ACC112 (cell line): ENCODE measurements around the gene HOXA5.

ENCODE experiments used
- H2AFZ ChIP-seq: fragments of 200-600 bp; sonication (generic); one replicate; pipeline ENCODE4 v1.6.0; 2017; ENCODE audit warnings: antibody characterized with exemption, low read length; ENCODE audit not compliant: unreplicated experiment
- H3K27ac ChIP-seq: fragments of 200-600 bp; sonication (generic); 2 replicates; pipeline ENCODE4 v1.5.1; 2014; ENCODE audit warnings: low read depth, mild to moderate bottlenecking, antibody characterized with exemption, low read length, moderate library complexity
- H3K27me3 ChIP-seq: fragments of 200-600 bp; sonication (generic); 2 replicates; pipeline ENCODE4 v1.6.1; 2014; ENCODE audit warnings: mild to moderate bottlenecking, antibody characterized with exemption, low read length, moderate library complexity, mixed read lengths; ENCODE audit not compliant: insufficient read depth
- H3K36me3 ChIP-seq: fragments of 200-600 bp; sonication (generic); 2 replicates; pipeline ENCODE4 v1.6.1; 2016; ENCODE audit warnings: mild to moderate bottlenecking, antibody characterized with exemption, low read length, moderate library complexity, mixed read lengths; ENCODE audit not compliant: insufficient read depth
- H3K4me1 ChIP-seq: fragments of 200-600 bp; sonication (generic); one replicate; pipeline ENCODE4 v1.6.1; 2016; ENCODE audit warnings: low read length, mixed read lengths; ENCODE audit not compliant: insufficient read depth, unreplicated experiment, control insufficient read depth
- H3K4me3 ChIP-seq: fragments of 200-600 bp; sonication (generic); 2 replicates; pipeline ENCODE4 v1.5.1; 2014; ENCODE audit warnings: mild to moderate bottlenecking, low read depth, low read length
- H3K79me2 ChIP-seq: fragments of 200-600 bp; sonication (generic); one replicate; pipeline ENCODE4 v1.6.0; 2016; ENCODE audit warnings: low read length; ENCODE audit not compliant: control insufficient read depth, unreplicated experiment, insufficient read depth

The HOXA5 gene

DNA sequence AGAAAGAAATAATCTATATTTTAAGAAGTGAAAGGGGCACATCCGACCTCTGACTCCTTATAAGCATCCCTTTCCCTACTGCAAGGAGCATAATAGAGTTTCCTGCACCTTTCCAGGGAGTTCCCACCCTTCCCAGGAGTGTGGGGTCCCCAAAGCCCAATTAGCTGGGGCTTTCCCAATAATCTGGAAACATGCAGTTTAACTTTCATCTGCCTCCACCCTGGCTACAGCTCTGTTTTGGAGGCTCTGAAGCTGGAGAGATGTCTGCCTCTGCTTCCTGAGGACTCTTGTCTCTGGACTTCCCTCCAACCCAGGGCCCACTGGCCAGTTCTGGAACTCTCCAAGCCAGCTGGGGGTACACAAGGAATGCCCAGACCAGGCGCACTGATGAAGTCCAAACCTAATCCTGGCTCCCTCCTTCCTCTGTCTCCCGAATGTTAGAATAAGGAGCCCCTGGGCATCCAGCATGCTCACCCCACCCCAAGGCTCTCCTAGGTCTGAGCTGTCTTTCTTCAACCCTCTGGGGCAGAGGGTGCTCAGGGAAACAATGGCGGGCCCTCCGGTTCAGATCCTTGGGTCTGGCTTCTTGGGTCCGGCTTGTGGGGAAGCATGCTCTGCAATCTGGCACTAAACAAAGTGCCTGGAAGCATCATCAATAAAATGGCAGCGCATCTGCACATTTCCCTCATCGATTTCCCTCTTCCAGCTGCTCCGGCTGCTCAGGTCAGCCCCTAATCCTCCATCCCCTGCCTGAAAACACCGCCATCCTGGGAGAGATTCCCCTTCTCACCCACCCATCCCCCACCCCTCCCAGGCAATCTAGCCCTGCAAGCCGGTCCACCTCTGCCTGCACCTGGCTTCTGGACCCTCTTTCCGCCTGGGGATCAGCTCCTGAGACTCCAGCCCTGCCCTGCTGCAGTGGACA is 26.3 kb downstream of the HOXA5 start:
- no peaks in the 10 kb centered on the region for H3K36me3 ChIP-seq
- no peaks in the 10 kb centered on the region for H3K79me2 ChIP-seq
- no peak overlapping the region for H3K27ac ChIP-seq
- no peak overlapping the region for H2AFZ ChIP-seq
- no peaks in the 10 kb centered on the region for H3K4me1 ChIP-seq
- peak overlapping the region; percentile 67 for H3K4me3 ChIP-seq
- H3K27me3 ChIP-seq: peaks cover 95% of the 10 kb centered on the region

DNA sequence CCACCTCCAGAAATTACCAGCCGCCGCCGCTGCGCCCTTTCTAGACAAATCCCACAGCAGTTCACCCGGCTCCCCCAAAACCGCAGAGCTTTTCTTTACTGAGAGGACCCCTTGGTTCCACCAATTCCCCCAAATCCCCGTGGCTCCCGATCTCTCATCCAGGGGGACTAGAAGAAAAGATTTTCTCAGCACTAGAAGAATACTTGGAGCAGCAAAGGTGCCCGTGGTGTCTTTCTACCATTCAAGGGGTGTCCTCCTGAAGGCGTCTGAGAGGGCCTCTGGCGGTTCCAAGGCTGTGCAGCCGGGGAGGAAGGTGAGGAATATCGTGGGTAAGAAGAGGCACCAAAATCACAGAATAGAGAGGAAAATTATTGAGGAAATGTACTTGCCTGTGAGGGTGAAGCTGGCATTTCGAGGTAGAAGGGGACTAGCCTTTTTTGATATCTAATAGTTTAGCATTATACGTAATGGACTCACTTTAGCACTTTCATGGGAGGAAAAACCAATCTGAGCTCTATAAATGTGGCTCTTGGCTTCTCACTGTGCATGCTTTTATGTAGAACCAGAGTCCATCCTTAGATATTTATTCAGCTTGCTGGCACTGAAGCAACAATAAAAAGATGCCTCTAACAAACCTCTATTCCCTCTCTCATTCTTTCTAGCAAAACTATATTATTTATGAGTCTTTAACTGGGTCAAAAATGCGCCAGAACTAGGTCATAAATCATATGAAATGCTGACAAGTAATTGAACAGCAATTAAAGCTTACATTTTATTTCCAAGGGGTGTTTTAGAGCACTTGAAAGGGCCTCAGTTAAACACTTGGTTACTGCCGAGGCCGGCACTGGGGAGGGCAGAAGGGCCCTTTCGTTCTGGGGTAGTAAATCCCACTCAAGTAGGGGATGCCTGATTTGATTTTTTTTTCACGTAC is 27.2 kb downstream of the HOXA5 start:
- no peak overlapping the region for H3K27ac ChIP-seq
- no peak overlapping the region for H3K4me3 ChIP-seq
- no peaks in the 10 kb centered on the region for H3K79me2 ChIP-seq
- H2AFZ ChIP-seq: no peak overlapping the region
- no peaks in the 10 kb centered on the region for H3K4me1 ChIP-seq
- peaks cover 95% of the 10 kb centered on the region for H3K27me3 ChIP-seq
- no peaks in the 10 kb centered on the region for H3K36me3 ChIP-seq

DNA sequence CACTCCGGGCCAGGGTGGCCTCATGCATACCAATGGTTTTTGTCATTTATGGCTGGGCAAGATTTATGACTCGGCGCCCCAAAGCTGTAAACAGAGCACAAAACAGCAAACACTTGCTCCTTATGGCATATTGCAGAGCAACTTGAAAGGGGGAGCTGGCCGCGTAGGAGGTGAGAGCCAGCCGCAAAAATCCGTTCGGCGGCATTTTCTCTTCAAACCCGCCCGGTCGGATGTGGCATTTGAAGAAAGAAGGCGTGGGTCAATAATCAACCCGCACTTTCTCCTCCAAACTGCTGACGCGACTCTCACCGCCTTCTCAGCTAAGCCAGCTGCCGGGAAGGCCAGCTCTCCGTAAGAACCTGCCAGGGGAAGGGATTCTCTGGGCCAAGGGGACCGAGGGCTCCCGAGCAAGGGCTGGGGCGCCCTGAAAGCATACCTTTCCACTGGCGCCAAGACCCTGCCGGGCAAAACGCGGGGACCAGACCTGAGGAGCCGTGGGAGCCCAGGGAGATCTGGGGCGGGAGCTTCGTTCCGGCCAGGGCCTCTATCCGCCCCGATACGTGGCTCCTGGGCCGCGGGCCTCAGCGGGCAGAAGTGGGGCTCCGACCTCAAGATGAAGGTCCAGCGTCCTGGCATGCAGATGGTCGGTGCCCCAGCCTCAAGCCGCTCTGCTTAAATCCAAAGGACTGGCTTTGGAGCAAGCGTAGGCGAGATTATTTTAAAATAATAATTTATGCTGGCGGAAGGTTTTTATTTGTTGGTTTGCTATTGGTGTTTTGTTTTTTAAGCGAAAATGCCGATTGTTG is 28.1 kb downstream of the HOXA5 start:
- H3K36me3 ChIP-seq: no peaks in the 10 kb centered on the region
- H3K4me1 ChIP-seq: no peaks in the 10 kb centered on the region
- H3K4me3 ChIP-seq: no peak overlapping the region
- no peak overlapping the region for H2AFZ ChIP-seq
- no peaks in the 10 kb centered on the region for H3K79me2 ChIP-seq
- H3K27ac ChIP-seq: no peak overlapping the region
- peaks cover 95% of the 10 kb centered on the region for H3K27me3 ChIP-seq

DNA sequence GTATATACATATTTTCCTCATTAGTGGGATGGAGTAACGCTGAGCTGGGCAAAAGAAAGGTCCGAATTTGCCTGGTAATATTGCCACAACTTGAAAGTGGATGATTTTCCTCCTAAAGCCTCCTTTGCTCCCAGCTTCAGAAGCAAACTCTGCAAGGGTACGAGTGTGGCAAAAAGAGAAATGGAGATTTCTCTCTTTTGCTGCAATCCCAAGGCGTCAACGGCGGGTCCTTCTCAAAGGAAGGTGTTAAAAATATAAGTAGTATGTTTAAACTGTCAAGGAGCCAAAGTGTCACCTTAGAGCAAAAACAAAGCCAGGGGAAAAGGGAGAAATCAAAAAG is 28.6 kb downstream of the HOXA5 start:
- Histone ChIP-seq H2AFZ (no peak overlapping the region), H3K4me1 (no peaks in the 10 kb centered on the region), H3K36me3 (no peaks in the 10 kb centered on the region), H3K27me3 (peaks cover 96% of the 10 kb centered on the region), H3K4me3 (no peak overlapping the region), H3K79me2 (no peaks in the 10 kb centered on the region), H3K27ac (no peak overlapping the region)

DNA sequence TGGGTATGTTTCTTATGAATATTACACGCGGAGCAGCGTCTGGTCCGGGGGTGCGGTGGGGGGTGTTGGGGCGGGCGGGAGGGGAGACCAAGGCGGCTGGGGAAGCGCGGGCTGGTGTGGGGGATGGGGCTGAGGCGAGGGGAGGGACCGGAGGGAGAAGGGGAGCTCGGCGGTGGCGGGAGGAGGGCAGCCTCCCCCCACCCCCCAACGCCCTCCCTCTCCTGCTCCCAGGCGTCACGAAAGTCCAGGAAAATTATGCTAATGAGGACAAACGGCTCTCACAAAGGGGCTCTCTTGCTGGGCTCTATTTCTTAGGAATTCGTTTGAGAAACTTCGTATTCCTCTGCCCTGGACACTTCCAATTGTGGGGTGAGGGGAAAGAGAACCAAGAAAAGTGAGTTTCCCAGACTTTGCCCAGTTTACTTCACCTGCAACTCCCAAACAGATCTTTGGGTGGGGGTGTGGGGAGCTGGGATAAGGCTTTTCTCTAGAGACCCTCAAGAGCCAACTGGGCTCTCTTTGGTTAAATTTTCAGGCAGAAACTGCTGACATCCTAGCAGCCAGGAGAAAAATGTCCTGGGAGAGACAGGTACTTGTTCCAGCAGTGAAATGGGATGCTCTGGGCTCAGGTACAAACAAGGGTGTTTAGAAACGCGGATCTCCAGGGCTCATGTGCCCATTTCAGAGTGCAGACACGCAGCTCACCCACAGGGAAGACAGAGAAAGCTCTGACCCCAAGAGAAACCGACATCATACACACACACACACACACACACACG is 29.3 kb downstream of the HOXA5 start:
- no peak overlapping the region for H2AFZ ChIP-seq
- no peak overlapping the region for H3K27ac ChIP-seq
- no peaks in the 10 kb centered on the region for H3K4me1 ChIP-seq
- no peak overlapping the region for H3K4me3 ChIP-seq
- H3K36me3 ChIP-seq: no peaks in the 10 kb centered on the region
- H3K27me3 ChIP-seq: peaks cover 96% of the 10 kb centered on the region
- H3K79me2 ChIP-seq: no peaks in the 10 kb centered on the region

DNA sequence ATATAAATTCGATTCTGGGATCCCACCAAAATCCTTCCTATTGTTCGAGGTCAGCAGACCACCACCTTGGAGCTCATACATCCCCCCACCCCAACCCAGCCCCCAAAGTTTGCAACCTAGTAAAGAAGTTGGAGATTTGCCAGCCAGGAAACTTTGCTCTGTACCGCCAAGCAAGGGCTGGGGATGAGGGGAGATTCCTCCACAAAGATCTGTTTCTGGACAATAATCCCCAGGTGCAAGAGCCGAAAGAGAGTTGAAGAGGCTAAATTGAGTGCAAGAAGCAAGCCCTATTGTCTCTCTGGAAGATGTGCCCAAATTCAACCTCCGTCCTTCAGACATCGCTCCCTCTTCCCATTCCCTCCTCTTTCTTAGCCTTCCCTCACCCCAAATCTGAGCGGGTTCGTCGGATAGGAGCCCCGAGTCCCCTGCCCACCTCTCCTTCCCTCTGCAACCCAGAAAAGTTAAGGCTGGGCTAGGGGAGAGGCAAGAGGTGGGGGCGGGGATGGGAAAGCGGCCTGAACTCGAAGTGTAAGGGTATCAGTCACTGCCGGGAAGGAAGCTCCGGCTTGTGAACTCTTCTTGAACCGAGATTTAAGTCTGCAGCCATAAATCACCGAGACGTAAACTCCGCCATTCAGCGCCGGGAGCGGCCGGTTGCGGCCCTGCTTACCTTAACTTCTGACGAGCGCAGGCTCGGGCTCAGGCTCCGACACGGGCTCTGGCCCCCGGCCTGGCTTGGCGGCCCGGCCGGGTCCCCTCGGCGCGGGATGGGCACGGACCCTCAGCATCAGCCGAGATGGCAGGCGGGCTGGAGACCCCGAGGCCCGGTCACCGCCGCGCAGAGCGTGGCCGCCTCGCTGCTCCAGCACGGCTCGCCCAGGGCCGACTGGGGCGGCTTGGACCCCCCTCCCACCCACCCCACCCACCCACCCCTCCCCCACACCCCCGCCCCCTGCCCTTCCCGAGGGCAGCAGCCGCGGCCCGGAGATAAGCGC is 30.2 kb downstream of the HOXA5 start:
- Histone ChIP-seq H3K4me1 (no peaks in the 10 kb centered on the region), H3K4me3 (no peak overlapping the region), H3K27me3 (peaks cover 96% of the 10 kb centered on the region), H3K79me2 (no peaks in the 10 kb centered on the region), H3K36me3 (no peaks in the 10 kb centered on the region), H3K27ac (no peak overlapping the region), H2AFZ (no peak overlapping the region)

DNA sequence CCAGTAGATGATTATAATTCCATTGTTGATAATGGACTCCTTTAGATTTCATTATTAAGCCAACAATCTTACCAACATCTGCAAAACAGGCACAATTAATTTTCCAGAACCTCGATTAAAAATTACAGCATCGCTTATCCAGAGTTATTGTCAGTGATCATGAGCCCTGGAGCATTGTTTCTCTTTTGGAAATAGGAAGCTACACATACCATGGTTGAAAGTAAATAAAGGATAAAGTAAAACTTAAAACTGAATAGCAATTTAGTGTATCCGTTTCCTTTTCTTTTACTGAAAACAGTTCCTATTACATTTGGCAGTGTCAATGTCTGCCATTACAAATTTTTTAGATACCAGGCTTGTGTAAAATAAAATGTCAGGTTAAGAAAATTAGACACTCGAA is 31.1 kb downstream of the HOXA5 start:
- Histone ChIP-seq H3K4me3 (no peak overlapping the region), H3K79me2 (no peaks in the 10 kb centered on the region), H2AFZ (no peak overlapping the region), H3K36me3 (no peaks in the 10 kb centered on the region), H3K27me3 (peaks cover 96% of the 10 kb centered on the region), H3K27ac (no peak overlapping the region), H3K4me1 (no peaks in the 10 kb centered on the region)

DNA sequence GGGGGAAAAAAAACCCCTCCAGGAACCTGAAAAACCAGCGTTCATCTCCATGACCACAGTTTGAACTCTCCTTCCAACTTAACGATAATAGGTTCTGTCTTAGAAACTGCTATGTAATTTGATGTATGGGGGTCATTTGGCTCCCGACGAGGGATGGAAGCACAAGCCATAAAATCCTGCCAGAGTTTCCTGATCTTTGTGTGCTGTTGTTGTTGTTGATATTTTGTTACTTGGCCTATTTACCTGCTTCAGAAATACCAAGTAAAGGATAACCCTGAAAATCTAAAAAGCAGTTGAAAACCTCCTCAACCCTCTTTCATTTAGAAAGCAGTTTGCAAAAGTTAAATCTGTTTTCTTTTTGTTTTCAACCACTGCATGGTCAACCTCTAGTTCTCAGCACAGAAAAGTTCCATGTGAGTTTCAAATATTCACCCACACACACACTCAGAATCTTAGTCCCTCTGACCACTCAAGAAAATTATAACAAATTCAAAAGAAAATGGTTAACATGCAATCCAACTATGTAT is 31.7 kb downstream of the HOXA5 start:
- H3K36me3 ChIP-seq: no peaks in the 10 kb centered on the region
- no peaks in the 10 kb centered on the region for H3K4me1 ChIP-seq
- H3K79me2 ChIP-seq: no peaks in the 10 kb centered on the region
- no peak overlapping the region for H2AFZ ChIP-seq
- H3K4me3 ChIP-seq: no peak overlapping the region
- H3K27ac ChIP-seq: no peak overlapping the region
- H3K27me3 ChIP-seq: peaks cover 96% of the 10 kb centered on the region
